ENCODE data around the gene EIF3J.
"Not testable (repeated sequence)": the region's sequence is repeated elsewhere in the genome, so short reads cannot be mapped to it uniquely, and the experiment has no call there.

Gene EIF3J

GRCh38 chr15:44542596-44542995, 5.6 kb downstream of the EIF3J start:
- no peak for DNase-seq

DNA sequence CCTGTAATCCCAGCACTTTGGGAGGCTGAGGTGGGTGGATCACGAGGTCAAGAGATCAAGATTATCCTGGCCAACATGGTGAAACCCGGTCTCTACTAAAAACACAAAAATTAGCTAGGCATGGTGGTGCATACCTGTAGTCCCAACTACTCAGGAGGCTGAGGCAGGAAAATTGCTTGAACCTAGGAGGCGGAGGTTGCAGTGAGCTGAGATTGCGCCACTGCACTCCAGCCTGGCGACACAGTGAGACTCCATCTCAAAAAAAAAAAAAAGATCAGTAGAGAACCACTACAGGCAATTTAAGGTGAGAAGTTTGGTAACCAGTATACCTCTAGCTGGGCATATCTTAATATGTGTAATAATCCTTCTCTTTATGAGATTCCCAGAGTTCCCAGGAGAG, 7.8 kb downstream of the EIF3J start:
- DNase-seq = not testable (repeated sequence)

- DNase-seq = no peak
Measured at GRCh38 chr15:44545913-44546802, 9.2 kb downstream of the EIF3J start.

DNA sequence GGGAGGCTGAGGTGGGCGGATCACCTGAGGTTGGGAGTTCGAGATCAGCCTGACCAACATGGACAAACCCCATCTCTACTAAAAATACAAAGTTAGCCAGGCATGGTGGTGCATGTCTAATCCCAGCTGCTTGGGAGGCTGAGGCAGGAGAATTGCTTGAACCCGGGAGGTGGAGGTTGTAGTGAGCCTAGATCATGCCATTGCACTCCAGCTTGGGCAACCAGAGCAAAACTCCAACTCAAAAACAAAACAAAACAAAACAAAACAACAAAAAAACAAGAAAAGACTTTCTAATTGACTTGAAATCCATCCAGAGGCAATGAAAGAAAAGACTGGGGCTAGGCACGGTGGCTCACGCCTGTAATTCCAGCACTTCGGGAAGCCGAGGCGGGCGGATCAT, 12.2 kb downstream of the EIF3J start:
- DNase-seq = not testable (repeated sequence)

- no peak for DNase-seq
Measured at GRCh38 chr15:44550256-44550655, 13.3 kb downstream of the EIF3J start.

DNA sequence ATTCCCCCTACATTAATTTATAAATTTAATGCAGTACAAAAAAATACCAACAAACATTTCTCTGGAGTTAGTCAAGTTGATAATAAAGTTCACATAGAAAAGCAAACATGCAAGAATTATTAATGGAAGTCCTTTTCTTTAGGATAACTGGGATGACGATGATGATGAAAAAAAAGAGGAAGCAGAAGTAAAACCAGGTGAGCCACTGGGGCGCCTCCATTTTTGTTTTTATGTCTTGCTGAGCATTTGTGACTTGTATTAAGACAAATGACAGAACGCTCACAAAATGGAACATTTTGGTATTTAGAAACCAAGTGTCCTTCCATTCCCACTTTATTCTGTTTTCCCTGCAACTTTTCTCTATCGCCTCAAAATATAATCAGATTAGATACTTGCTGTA, 13.8 kb downstream of the EIF3J start:
- no peak for DNase-seq

- DNase-seq = no peak
Measured at GRCh38 chr15:44554934-44555723, 18.2 kb downstream of the EIF3J start.

- DNase-seq = not testable (repeated sequence)
Measured at GRCh38 chr15:44560926-44561325, 24.0 kb downstream of the EIF3J start.

GRCh38 chr15:44565387-44566154, 28.6 kb downstream of the EIF3J start:
- no peak for DNase-seq

GRCh38 chr15:44566155-44566540, 29.2 kb downstream of the EIF3J start:
- DNase-seq = no peak

- no peak for DNase-seq
Measured at GRCh38 chr15:44568338-44568737, 31.4 kb downstream of the EIF3J start.

DNA sequence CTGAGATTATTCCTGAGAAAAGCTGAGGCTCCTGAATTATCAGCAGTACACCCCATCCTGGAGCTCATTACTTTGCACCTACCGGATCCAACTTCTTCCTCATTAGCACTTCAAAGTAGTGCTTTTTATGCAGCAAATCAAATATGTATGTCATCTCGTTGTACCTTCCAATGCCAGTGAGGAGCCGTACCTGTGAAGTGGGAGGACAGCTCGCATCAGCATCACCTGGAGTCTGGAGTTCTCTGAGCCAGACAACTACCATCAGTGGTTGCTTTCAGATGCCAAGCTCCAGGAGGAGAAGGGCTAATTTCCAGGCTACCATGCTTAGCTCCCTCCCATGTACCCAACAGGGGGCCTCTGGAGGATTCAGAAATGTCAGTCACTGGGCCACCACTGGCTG, 32.4 kb downstream of the EIF3J start:
- no peak for DNase-seq

DNA sequence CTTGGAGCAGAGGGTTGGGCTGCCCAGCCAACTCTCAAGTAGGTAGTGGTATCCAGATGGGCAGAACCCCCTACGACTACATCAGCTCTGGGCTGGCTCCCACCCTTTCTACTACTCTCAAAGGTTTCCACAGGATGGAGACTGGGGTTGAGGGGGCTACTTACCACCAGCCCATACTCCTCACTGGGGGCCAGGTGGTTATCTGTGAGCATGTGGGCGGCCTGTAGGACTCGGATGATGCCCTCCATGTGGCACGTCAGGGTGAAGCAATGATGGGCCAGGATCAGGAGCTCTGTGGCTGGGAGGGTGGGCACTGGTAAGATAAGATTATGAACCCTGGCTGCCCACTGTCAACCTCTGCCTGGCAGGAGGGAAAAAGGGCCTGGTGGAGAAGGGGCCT, 33.4 kb downstream of the EIF3J start:
- DNase-seq = no peak

- DNase-seq = no peak
Measured at GRCh38 chr15:44573386-44573785, 36.4 kb downstream of the EIF3J start.

DNA sequence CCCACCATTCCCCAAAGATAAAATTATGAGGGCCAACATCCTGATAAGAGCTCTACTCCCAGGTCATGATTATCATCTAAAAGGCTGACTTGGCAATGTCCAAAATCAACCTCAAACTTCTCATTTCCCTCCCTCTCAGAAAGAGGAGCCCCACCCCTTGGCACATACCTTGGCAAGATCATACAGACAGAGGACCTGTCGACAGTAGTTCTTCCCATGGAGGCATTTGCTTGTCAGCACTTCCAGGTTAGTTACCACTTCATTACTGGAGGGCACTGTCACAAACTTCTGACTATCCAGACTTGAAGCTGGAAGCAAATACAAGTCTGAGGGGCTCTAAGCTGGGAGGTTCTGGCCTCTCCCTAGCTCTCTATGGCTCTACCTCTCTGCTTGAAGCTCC, 37.8 kb downstream of the EIF3J start:
- DNase-seq = no peak

DNA sequence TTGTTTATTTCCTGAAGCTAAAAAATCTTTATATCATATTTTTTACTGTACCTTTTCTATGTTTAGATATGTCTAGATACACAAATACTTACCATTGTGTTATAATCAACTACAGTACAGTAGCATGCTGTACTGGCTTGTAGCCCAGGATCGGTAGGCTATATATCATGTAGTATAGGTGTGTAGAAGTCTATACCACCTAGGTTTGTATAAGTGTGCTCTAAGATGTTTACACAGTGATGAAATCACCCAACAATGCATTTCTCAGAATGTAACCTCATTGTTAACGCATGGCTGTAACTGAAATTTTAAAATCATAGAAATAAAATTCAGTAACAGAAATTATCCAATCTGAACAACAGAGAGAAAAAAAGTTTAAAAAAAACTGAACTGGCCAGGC, 43.2 kb downstream of the EIF3J start:
- DNase-seq = no peak

GRCh38 chr15:44584162-44584749, 47.3 kb downstream of the EIF3J start:
- no peak for DNase-seq

DNA sequence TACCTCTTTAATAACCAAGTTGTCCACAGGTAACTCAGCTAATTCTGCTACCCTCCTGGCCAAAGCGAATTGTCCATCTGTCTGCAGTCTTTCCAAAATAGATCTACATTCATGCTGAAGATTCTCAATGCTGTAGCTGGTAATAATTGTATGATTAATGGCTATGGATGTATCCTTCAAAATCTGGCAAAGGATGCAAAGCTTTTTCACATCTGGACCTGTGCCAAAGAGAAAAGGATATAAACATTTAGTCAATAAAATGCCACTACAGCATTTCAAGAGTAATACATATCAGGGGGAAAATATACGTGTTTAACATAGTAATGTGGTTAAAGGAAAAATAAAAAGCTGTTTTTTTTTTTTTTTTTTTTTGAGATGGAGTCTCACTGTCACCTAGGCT, 48.7 kb downstream of the EIF3J start:
- no peak for DNase-seq

DNA sequence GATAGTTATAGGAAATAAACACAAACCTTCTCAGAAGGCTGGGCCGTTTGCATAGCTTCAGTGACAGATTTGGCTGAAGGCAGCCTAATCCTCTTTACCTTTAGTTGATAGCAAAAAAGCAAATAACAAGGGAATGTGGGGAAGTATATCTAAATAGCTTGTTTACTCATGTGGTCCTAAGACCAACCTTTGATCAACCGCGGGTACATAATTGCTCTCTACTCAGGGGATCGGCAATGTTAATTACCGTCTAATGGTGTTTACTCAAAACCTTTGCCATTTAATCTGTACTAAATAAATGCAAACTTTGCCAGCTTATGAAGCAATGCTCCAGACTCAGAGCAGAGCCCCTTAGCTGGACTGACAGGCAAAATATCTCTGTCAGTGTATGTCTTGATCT, 51.6 kb downstream of the EIF3J start:
- no peak for DNase-seq

GRCh38 chr15:44591326-44591725, 54.4 kb downstream of the EIF3J start:
- no peak for DNase-seq

GRCh38 chr15:44593042-44593736, 56.2 kb downstream of the EIF3J start:
- DNase-seq = no peak

DNA sequence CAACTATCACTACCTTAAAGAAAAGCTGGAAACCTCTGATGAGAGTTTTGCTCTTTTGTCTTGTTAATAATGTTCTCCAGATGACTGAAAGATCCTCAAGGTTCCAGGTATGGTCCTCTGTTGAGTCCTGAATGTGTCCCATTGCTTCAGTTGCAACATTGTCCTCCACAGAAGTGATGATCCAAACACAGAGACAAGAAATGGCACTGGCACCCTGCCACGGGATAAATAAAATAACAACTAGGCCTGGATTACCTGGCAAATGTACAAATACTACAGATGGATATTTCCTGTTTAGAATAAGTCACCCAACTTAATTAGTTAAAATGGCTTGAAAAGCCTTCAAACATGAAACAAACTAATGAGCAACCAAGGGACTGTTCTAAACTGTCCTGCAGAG, 58.3 kb downstream of the EIF3J start:
- no peak for DNase-seq
